ENCODE measurements around the gene ATP13A5. TPM values are rescaled to one million over a fixed set of nuclear protein-coding genes. Genes with fewer than 3 reads are reported as not detected.
A peak's percentile ranks its signal among the peaks of the same experiment; 100 is the strongest.

ATP13A5 gene
- total RNA-seq, 1 donor from 2014 or later = not detected

GRCh38 chr3:193367868-193368267 lies 10.7 kb downstream of the ATP13A5 start:
- no peaks in the 10 kb centered on the region for H3K4me1 Mint-ChIP-seq (ENCODE audit: low read depth, unreplicated experiment)
- no peaks in the 10 kb centered on the region for H3K9me3 Mint-ChIP-seq (ENCODE audit: unreplicated experiment)
- no peaks in the 10 kb centered on the region for H3K36me3 Mint-ChIP-seq (ENCODE audit: unreplicated experiment)
- H3K27ac Mint-ChIP-seq (ENCODE audit: unreplicated experiment) = no peak overlapping the region
- H3K4me3 Mint-ChIP-seq (ENCODE audit: unreplicated experiment) = no peak overlapping the region
- no peak for TF ChIP-seq CTCF (IDR thresholded peaks at IDR 0.05; ENCODE audit: partially characterized antibody, unreplicated experiment)
- DNase-seq = no peak
- H3K27me3 Mint-ChIP-seq (ENCODE audit: unreplicated experiment) = no peaks in the 10 kb centered on the region

GRCh38 chr3:193357291-193357690 lies 21.3 kb downstream of the ATP13A5 start:
- H3K27me3 Mint-ChIP-seq (ENCODE audit: unreplicated experiment) = peaks cover 1% of the 10 kb centered on the region
- no peak overlapping the region for H3K4me3 Mint-ChIP-seq (ENCODE audit: unreplicated experiment)
- no peak for DNase-seq
- no peaks in the 10 kb centered on the region for H3K9me3 Mint-ChIP-seq (ENCODE audit: unreplicated experiment)
- peaks cover 6% of the 10 kb centered on the region for H3K4me1 Mint-ChIP-seq (ENCODE audit: low read depth, unreplicated experiment)
- TF ChIP-seq CTCF (IDR thresholded peaks at IDR 0.05; ENCODE audit: partially characterized antibody, unreplicated experiment) = no peak
- peak overlapping the region; percentile 53 for H3K27ac Mint-ChIP-seq (ENCODE audit: unreplicated experiment)
- H3K36me3 Mint-ChIP-seq (ENCODE audit: unreplicated experiment) = peaks cover 4% of the 10 kb centered on the region

- H3K27ac Mint-ChIP-seq (ENCODE audit: unreplicated experiment) = no peak overlapping the region
- H3K27me3 Mint-ChIP-seq (ENCODE audit: unreplicated experiment) = peaks cover 1% of the 10 kb centered on the region
- H3K4me3 Mint-ChIP-seq (ENCODE audit: unreplicated experiment) = no peak overlapping the region
- H3K4me1 Mint-ChIP-seq (ENCODE audit: low read depth, unreplicated experiment) = peaks cover 6% of the 10 kb centered on the region
- TF ChIP-seq CTCF (IDR thresholded peaks at IDR 0.05; ENCODE audit: partially characterized antibody, unreplicated experiment) = no peak
- H3K36me3 Mint-ChIP-seq (ENCODE audit: unreplicated experiment) = peaks cover 4% of the 10 kb centered on the region
- no peak for DNase-seq
- no peaks in the 10 kb centered on the region for H3K9me3 Mint-ChIP-seq (ENCODE audit: unreplicated experiment)
These were observed 24.1 kb downstream of the ATP13A5 start for GRCh38 chr3:193354423-193354822.

GRCh38 chr3:193350744-193351143 lies 27.8 kb downstream of the ATP13A5 start:
- Mint-ChIP-seq H3K4me3 (ENCODE audit: unreplicated experiment) (no peak overlapping the region), H3K9me3 (ENCODE audit: unreplicated experiment) (no peaks in the 10 kb centered on the region), H3K27ac (ENCODE audit: unreplicated experiment) (no peak overlapping the region), H3K36me3 (ENCODE audit: unreplicated experiment) (peaks cover 4% of the 10 kb centered on the region), H3K27me3 (ENCODE audit: unreplicated experiment) (no peaks in the 10 kb centered on the region), H3K4me1 (ENCODE audit: low read depth, unreplicated experiment) (peaks cover 2% of the 10 kb centered on the region)
- no peak for TF ChIP-seq CTCF (IDR thresholded peaks at IDR 0.05; ENCODE audit: partially characterized antibody, unreplicated experiment)
- no peak for DNase-seq

- Mint-ChIP-seq H3K27ac (ENCODE audit: unreplicated experiment) (no peak overlapping the region), H3K36me3 (ENCODE audit: unreplicated experiment) (peaks cover 2% of the 10 kb centered on the region), H3K9me3 (ENCODE audit: unreplicated experiment) (no peaks in the 10 kb centered on the region), H3K4me3 (ENCODE audit: unreplicated experiment) (no peak overlapping the region), H3K4me1 (ENCODE audit: low read depth, unreplicated experiment) (peaks cover 2% of the 10 kb centered on the region), H3K27me3 (ENCODE audit: unreplicated experiment) (no peaks in the 10 kb centered on the region)
- no peak for DNase-seq
- no peak for TF ChIP-seq CTCF (IDR thresholded peaks at IDR 0.05; ENCODE audit: partially characterized antibody, unreplicated experiment)
These were observed 29.9 kb downstream of the ATP13A5 start for GRCh38 chr3:193348686-193349085.

Data from glutamatergic neuron (in vitro differentiated cells).